Measurements from ENCODE around the gene LRRC59.
"Not testable (repeated sequence)": the region's sequence is repeated elsewhere in the genome, so short reads cannot be mapped to it uniquely, and the experiment has no call there.

LRRC59 gene

DNA sequence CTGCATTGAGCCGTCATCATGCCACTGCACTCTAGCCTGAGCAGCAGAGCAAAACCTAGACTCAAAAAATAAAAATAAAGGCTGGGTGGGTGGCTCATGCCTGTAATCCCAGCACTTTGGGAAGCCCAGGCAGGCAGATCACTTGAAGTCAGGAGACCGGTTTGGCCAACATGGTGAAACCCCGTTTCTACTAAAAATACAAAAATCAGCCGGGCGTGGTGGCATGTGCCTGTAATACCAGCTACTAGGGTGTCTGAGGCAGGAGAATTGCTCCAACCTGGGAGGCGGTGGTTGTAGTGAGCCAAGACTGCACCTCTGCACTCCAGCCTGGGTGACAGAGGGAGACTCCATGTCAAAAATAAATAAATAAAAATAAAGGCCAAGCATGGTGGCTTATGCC lies 30.8 kb upstream of the LRRC59 start:
- H3K4me3 Mint-ChIP-seq; H3K27ac Mint-ChIP-seq; H3K36me3 Mint-ChIP-seq; ATAC-seq (replicated peaks); DNase-seq; H3K27me3 Mint-ChIP-seq; H3K9me3 Mint-ChIP-seq: not testable (repeated sequence)
- peaks cover 25 to 28% of the 10 kb centered on the region in 2 donors for H3K4me1 Mint-ChIP-seq

DNA sequence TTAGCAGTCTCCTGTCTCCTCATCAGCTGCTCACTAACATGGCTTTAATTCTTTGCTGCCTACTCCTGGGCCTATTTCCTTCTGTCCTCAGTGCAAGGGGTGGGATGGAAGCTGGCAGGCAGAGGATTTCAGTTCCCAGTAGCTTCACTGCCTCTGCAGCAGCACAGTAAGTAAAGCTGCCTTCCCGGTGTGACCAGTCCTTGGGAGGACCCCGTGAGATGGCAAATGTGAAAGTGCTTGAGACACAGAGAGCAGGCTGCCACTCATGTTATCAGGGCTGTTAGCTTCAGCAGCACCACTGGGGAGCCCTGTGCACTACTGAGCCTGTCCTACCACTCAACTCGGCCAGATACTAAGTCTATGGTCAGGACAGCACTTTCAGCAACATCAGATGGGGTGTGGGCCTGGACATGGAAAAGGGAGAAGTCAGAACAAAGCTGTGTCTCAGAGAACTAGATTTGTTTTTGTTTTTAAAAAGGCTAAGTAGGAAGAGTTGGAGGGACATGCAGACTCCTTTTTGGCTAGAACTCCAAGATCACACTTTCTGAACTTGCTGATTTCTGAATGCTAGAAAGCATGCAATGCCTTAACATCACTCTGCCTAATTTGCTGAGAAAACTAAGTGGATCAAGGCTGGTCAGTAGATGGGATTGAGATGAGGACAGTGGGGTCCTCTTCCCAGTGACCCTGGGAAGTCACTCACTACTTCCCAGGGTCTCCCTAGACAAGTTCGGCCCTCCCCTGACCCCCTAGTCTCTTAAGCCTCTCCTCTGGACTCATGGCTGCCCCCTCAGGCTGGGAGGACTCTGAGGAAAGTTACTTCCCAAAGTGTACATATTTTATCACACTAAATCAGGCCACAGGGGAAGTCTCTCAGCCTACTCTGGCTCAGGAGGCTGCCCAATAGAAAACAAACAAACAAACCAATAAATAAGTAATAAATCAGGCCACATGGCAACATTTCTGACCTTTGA lies 29.8 kb upstream of the LRRC59 start:
- DNase-seq: peak; percentile 8
- peak overlapping the region; percentile 85 for H3K27ac Mint-ChIP-seq
- peaks cover 25 to 28% of the 10 kb centered on the region in 2 donors for H3K4me1 Mint-ChIP-seq
- no peaks in the 10 kb centered on the region for H3K9me3 Mint-ChIP-seq
- no peaks in the 10 kb centered on the region for H3K27me3 Mint-ChIP-seq
- ATAC-seq (replicated peaks): peak; percentile 54 to 66
- peak overlapping the region; percentile 87 to 93 for H3K4me3 Mint-ChIP-seq
- H3K36me3 Mint-ChIP-seq: no peaks in the 10 kb centered on the region

DNA sequence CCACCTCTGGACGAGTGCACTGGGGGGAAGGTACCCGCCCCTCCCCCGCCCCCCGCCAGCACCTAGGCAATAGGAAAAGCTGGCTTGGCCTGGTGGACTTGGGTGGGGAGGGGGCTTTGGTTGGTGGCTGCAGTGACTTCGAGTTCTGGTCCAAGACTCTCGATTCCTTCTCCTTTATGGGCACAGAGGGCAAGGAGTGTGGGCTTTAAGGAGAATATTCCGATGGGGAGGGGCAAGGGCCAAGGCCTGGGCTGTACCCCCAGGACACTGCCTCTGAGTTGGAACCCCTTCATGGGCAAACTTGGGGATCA lies 29.1 kb upstream of the LRRC59 start:
- no peaks in the 10 kb centered on the region for H3K9me3 Mint-ChIP-seq
- H3K27ac Mint-ChIP-seq: peak overlapping the region; percentile 85
- no peaks in the 10 kb centered on the region for H3K27me3 Mint-ChIP-seq
- peak overlapping the region; percentile 87 to 93 for H3K4me3 Mint-ChIP-seq
- H3K4me1 Mint-ChIP-seq: peaks cover 28 to 33% of the 10 kb centered on the region in 2 donors
- ATAC-seq (replicated peaks) (no peak), DNase-seq (no peak)
- no peaks in the 10 kb centered on the region for H3K36me3 Mint-ChIP-seq

- Mint-ChIP-seq H3K4me3 (peak within 1 kb of the TSS; percentile 87 to 93), H3K36me3 (no peaks in the 10 kb centered on the region), H3K4me1 (peaks cover 28 to 38% of the 10 kb centered on the region in 2 donors), H3K27ac (peak within 1 kb of the TSS; percentile 85), H3K27me3 (no peaks in the 10 kb centered on the region), H3K9me3 (no peaks in the 10 kb centered on the region)
- ATAC-seq (replicated peaks): peak; percentile 82 to 91
- peak; percentile 57 for DNase-seq
Measured at GRCh38 chr17:50425682-50426471, 28.6 kb upstream of the LRRC59 start, which contains the start of gene ACSF2. Gene ACSF2, plus strand, starts transcription at chr17:50426218. Its CDS starts 44 bp downstream, at chr17:50426262.

GRCh38 chr17:50424996-50425681 lies 27.8 kb upstream of the LRRC59 start:
- Mint-ChIP-seq H3K4me3 (peak overlapping the region; percentile 87 to 93), H3K9me3 (no peaks in the 10 kb centered on the region), H3K36me3 (no peaks in the 10 kb centered on the region), H3K27me3 (no peaks in the 10 kb centered on the region), H3K4me1 (peaks cover 30 to 44% of the 10 kb centered on the region in 2 donors), H3K27ac (peak overlapping the region; percentile 81)
- no peak for ATAC-seq (replicated peaks)
- DNase-seq: no peak

DNA sequence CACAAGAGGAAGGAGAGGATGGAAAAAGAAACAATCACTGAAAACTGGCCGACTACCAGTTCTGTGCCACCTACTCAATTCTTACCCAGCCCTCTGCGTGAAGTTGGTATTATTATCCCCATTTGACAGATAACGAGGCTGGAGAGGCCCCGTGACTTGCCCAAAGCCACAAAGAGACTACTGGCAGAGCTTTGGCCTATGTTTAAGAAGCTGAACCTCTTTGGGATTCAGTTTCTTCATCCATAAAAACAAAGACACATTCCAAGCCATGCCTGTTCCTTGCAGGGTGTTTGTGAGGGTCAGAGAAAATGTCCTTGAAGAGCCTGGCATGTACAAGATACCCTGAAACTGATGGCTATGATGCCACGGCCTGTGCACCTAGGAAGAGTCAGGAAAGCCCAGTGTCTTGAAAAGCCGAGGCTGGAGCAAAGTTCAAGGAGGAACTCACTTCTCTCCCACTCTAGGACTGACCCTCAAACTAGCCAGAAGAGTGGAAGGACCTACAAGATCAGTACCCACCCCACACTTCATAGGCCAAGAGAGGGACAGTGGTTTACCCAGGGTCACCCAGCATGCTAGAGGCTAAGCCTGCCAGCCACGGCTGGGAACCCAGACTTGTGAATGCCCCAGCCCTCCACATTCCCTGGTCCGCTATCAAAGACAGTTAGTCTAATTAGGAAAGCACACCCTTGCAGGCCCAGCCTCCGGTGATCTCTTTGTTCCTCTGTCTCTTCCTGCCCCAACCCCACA lies 27.1 kb upstream of the LRRC59 start:
- Mint-ChIP-seq H3K4me1 (peaks cover 28 to 44% of the 10 kb centered on the region in 2 donors), H3K9me3 (peaks cover under 1 to 2% of the 10 kb centered on the region in 2 donors), H3K27me3 (no peaks in the 10 kb centered on the region), H3K4me3 (no peak overlapping the region), H3K36me3 (no peaks in the 10 kb centered on the region), H3K27ac (peak overlapping the region; percentile 9)
- DNase-seq (no peak), ATAC-seq (replicated peaks) (no peak)

DNA sequence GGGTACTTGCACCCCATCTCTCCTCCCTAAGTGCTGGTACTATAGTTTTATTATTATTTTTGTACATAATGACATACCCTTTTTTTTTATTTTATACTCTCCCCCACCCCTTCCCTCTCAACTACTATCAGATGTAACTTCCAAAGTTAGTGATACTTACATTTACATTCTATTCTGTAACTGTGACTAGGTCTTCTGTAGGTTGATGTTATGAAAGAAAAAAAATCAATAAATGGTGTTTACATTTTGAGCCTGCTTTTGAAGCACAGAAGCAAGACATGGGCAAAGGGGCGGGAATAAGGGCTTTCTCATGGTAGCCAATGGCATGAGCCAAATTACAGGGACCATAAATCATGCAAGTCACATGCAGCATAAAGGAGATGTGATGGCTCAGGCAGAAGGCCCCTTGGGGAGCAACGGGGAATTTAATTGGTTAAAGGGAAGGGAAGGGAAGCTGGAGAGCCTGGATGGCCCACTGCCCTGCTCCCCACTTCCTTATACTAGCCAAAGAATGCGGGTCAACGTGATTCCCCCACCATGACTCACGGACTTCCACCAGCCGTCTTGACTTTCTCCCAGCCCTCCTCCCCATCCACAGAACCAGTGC lies 26.3 kb upstream of the LRRC59 start:
- no peak overlapping the region for H3K4me3 Mint-ChIP-seq
- ATAC-seq (replicated peaks) (no peak), DNase-seq (no peak)
- H3K36me3 Mint-ChIP-seq: peaks cover 4 to 5% of the 10 kb centered on the region in 2 donors
- H3K4me1 Mint-ChIP-seq: peaks cover 30 to 44% of the 10 kb centered on the region in 2 donors
- H3K27me3 Mint-ChIP-seq: peaks cover 0 to 5% of the 10 kb centered on the region in 2 donors
- peaks cover 7 to 9% of the 10 kb centered on the region in 2 donors for H3K9me3 Mint-ChIP-seq
- peak overlapping the region; percentile 9 for H3K27ac Mint-ChIP-seq

GRCh38 chr17:50422738-50423137 lies 25.4 kb upstream of the LRRC59 start:
- peaks cover 0 to 5% of the 10 kb centered on the region in 2 donors for H3K27me3 Mint-ChIP-seq
- H3K4me3 Mint-ChIP-seq: no peak overlapping the region
- peaks cover 28 to 41% of the 10 kb centered on the region in 2 donors for H3K4me1 Mint-ChIP-seq
- ATAC-seq (replicated peaks) (no peak), DNase-seq (no peak)
- H3K27ac Mint-ChIP-seq: no peak overlapping the region
- H3K36me3 Mint-ChIP-seq: peaks cover 4 to 5% of the 10 kb centered on the region in 2 donors
- peaks cover 7 to 10% of the 10 kb centered on the region in 2 donors for H3K9me3 Mint-ChIP-seq

- H3K36me3 Mint-ChIP-seq: peaks cover 4 to 5% of the 10 kb centered on the region in 2 donors
- peaks cover 7 to 10% of the 10 kb centered on the region in 2 donors for H3K9me3 Mint-ChIP-seq
- peak overlapping the region; percentile 77 for H3K27ac Mint-ChIP-seq
- ATAC-seq (replicated peaks) (peak; percentile 63 to 65), DNase-seq (no peak)
- H3K27me3 Mint-ChIP-seq: peaks cover 0 to 5% of the 10 kb centered on the region in 2 donors
- H3K4me1 Mint-ChIP-seq: peaks cover 19 to 30% of the 10 kb centered on the region in 2 donors
- peak overlapping the region; percentile 54 to 67 for H3K4me3 Mint-ChIP-seq
Measured at GRCh38 chr17:50421308-50422051, 24.2 kb upstream of the LRRC59 start.

DNA sequence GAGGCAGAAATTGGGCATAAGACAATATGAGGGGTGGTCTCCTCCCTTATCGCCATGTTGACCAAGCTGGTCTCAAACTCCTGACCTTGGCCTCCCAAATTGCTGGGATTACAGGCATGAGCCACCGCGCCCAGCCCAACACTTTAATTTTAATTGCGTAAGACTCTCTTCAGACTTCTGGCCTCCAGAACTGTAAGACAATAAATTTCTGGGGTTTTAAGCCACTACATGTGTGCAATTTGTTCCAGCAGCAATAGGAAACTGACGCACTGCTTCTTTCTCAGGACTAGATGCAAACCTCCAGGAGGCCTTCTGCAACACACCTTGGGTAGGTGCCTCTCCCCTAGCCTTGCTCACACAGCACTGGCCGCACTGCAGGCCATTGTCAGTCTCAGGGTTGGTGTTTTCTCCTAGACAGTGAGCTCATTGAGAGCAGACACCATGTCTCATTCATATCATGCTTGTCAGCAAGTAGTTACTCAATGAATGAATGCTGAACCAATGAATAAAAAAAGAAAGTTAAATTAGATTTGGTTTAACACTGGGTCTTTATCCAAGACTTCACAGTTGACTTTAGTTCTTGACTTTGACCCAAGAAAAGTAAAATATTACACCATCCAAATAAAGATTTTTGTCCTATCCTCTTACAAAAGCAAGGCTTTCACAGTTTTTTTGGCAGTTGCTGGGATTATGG lies 23.2 kb upstream of the LRRC59 start:
- ATAC-seq (replicated peaks) (no peak), DNase-seq (no peak)
- Mint-ChIP-seq H3K4me3 (no peak overlapping the region), H3K27me3 (peaks cover 3 to 5% of the 10 kb centered on the region in 2 donors), H3K9me3 (peaks cover 7 to 10% of the 10 kb centered on the region in 2 donors), H3K36me3 (peaks cover 4 to 5% of the 10 kb centered on the region in 2 donors), H3K4me1 (peaks cover 18 to 26% of the 10 kb centered on the region in 2 donors), H3K27ac (no peak overlapping the region)

GRCh38 chr17:50419577-50419976 lies 22.3 kb upstream of the LRRC59 start:
- not testable (repeated sequence) for DNase-seq

GRCh38 chr17:50414808-50415207 lies 17.5 kb upstream of the LRRC59 start:
- Mint-ChIP-seq H3K27me3 (peaks cover 7 to 18% of the 10 kb centered on the region in 2 donors), H3K4me3 (no peak overlapping the region), H3K4me1 (peaks cover 0 to 2% of the 10 kb centered on the region in 2 donors), H3K36me3 (peaks cover 4 to 5% of the 10 kb centered on the region in 2 donors), H3K9me3 (peaks cover 10 to 11% of the 10 kb centered on the region in 2 donors), H3K27ac (no peak overlapping the region)
- DNase-seq (no peak), ATAC-seq (replicated peaks) (no peak)

More at GRCh38 chr17:50419577-50419976, 22.3 kb upstream of the LRRC59 start:
- peaks cover 13 to 23% of the 10 kb centered on the region in 2 donors for H3K4me1 Mint-ChIP-seq
- H3K27ac Mint-ChIP-seq; H3K9me3 Mint-ChIP-seq; H3K4me3 Mint-ChIP-seq; H3K27me3 Mint-ChIP-seq; H3K36me3 Mint-ChIP-seq; ATAC-seq (replicated peaks): not testable (repeated sequence)
